ENCODE measurements around the gene C21orf58. TPM values are rescaled to one million over a fixed set of nuclear protein-coding genes. Genes with fewer than 3 reads are reported as not detected.
A peak's percentile ranks its signal among the peaks of the same experiment; 100 is the strongest.
"Not testable (repeated sequence)": the region's sequence is repeated elsewhere in the genome, so short reads cannot be mapped to it uniquely, and the experiment has no call there.

The C21orf58 gene
- total RNA-seq (1 to 10 TPM; 8.2 to 9.4 TPM), polyA plus RNA-seq (1 to 10 TPM in 1 of 2 donors, under 1 TPM in 1; 0.35 to 1.1 TPM)

DNA sequence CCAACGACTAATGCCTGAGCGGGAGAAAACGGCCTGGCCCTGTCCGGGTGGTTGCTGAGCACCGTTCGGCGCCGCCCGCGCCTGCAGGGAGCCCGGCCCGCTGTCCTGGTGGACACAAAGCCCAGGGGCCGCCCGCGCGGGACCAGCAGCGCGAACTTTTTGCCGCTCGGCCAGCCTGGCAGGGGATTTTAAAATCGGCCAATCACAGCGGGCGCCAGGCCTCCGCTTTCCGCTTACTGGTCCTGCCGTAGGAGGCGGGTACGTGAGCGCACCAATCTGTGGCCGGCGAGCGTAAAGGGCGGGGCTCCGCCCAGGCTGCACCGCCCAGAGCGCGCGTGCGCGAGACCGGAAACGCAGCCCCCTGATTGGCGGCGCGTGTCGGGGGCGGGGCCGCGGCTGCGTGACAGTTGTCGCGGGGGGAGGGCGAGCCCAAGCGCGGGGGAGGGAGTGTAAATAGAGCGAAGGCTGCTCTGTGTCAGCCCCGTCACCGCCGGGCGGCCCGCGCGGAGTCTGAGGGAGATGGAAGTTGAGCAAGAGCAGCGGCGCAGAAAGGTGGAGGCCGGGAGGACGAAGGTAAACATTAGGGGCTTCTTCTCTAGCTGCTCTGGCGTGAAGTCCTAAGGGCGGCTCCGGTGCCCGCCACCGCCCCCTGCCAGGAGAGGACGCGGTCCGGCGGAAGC is at the start of gene C21orf58, which contains the start of gene PCNT:
Gene C21orf58, minus strand, starts transcription at position 161 of the 680 bp plus-strand sequence. CDS start 1,132 bp downstream, outside the sequence.
Gene PCNT, plus strand, starts transcription at position 447 of the 680 bp plus-strand sequence. Its CDS starts 73 bp downstream, at position 520.
- DNase-seq: peak; percentile 97 to 99 (median 99)
- Histone ChIP-seq H3K27ac (ENCODE audit: low read depth, low read length) (peak within 1 kb of the TSS; percentile 94), H3K27me3 (ENCODE audit: insufficient read depth, low read length) (no peaks in the 10 kb centered on the region), H3K4me3 (ENCODE audit: low read length in 2 of 2) (peak within 1 kb of the TSS; percentile 73 to 93), H3K36me3 (ENCODE audit: insufficient read depth, low read length) (no peaks in the 10 kb centered on the region), H3K9me3 (ENCODE audit: control insufficient read depth in 1 of 2, low read length in 2 of 2) (no peaks in the 10 kb centered on the region), H3K4me1 (ENCODE audit: insufficient read depth, low read length) (peaks cover 28% of the 10 kb centered on the region)
- ChIA-PET CTCF (ENCODE audit: partially characterized antibody) (interaction anchor here (0.9 to 1.6 kb wide), 3 partner anchors 13 to 181 kb away, joined by 3 to 4 read pairs (median 4); no protein-coding TSS in a partner anchor), POLR2A (ENCODE audit: partially characterized antibody) (interaction anchor here (0.6 to 1.8 kb wide), 3 partner anchors 38 to 312 kb away, joined by 3 to 16 read pairs (median 6); partner anchors contain the start of genes MCM3AP, PRMT2 and YBEY)
- Mint-ChIP-seq H3K4me3 (peak within 1 kb of the TSS; percentile 94 to 98 (median 96)), H3K36me3 (peaks cover 9 to 17% of the 10 kb centered on the region in 2 donors), H3K9me3 (peaks cover 0 to 2% (median 0%) of the 10 kb centered on the region in 8 donors), H3K27ac (peak within 1 kb of the TSS; percentile 91 to 99 (median 99)), H3K27me3 (no peaks in the 10 kb centered on the region), H3K4me1 (peaks cover 15 to 44% (median 28%) of the 10 kb centered on the region in 4 donors)
- intact Hi-C loops (cut with micrococcal nuclease): loop anchor here (1.0 to 10.0 kb wide), 6 partner anchors 38 to 349 kb away; partner anchors contain the start of genes DIP2A, LSS and YBEY

DNA sequence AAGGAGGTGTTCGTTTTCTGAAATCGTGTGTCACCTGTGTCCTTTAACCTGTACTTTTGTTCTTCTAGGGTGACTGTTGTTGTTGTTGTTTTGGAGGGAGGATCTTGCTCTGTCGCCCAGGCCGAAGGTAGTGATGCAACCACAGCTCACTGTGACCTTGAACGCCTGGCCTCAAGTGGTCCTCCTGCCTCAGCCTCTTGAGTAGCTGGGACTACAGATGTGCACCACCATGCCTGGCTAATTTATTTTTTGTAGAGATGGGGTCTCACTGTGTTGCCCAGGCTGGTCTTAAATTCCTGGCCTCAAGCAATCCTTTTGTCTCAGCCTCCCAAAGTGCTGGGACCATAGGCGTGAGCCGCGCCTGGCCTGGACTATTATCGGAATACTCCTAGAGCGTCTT is 49.3 kb upstream of the C21orf58 start:
- H3K9me3 Mint-ChIP-seq; H3K9me3 ChIP-seq (ENCODE audit: control insufficient read depth in 1 of 2, low read length in 2 of 2); intact Hi-C loops (cut with micrococcal nuclease); CTCF ChIA-PET (ENCODE audit: partially characterized antibody); H3K27me3 Mint-ChIP-seq; POLR2A ChIA-PET (ENCODE audit: partially characterized antibody); DNase-seq; H3K27me3 ChIP-seq (ENCODE audit: insufficient read depth, low read length); H3K36me3 ChIP-seq (ENCODE audit: insufficient read depth, low read length); H3K27ac ChIP-seq (ENCODE audit: low read depth, low read length); H3K4me3 ChIP-seq (ENCODE audit: low read length in 2 of 2); H3K4me3 Mint-ChIP-seq: not testable (repeated sequence)
- peaks cover 18% of the 10 kb centered on the region for H3K4me1 ChIP-seq (ENCODE audit: insufficient read depth, low read length)
- H3K27ac Mint-ChIP-seq: peak overlapping the region in 1 of 7 donors; percentile 3
- peaks cover 17 to 26% (median 20%) of the 10 kb centered on the region in 4 donors for H3K4me1 Mint-ChIP-seq
- H3K36me3 Mint-ChIP-seq: peaks cover 24 to 26% of the 10 kb centered on the region in 2 donors

DNA sequence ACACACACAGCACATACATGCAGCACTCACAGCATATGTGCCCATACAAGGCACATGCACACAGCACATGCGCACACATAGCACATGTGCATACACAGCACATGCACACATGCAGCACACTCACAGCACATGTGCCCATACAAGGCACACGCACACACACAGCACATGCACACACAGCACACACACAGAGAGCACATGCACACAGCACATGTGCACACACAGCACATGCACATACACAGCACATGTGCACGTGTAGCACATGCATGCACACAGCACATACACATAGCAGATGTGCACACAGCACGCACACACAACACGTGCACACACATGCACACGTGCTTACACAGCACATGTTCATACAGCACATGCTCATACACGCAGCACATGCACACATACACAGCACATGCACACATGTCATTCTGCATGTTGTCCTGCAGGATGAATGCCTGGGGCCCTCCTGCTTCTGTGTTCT is 48.4 kb upstream of the C21orf58 start:
- Histone ChIP-seq H3K27ac (ENCODE audit: low read depth, low read length) (no peak overlapping the region), H3K27me3 (ENCODE audit: insufficient read depth, low read length) (no peaks in the 10 kb centered on the region), H3K4me3 (ENCODE audit: low read length in 2 of 2) (no peak overlapping the region), H3K9me3 (ENCODE audit: control insufficient read depth in 1 of 2, low read length in 2 of 2) (no peaks in the 10 kb centered on the region), H3K4me1 (ENCODE audit: insufficient read depth, low read length) (peaks cover 23% of the 10 kb centered on the region), H3K36me3 (ENCODE audit: insufficient read depth, low read length) (peaks cover 3% of the 10 kb centered on the region)
- POLR2A ChIA-PET (ENCODE audit: partially characterized antibody): no interaction called here
- Mint-ChIP-seq H3K36me3 (peaks cover 20% of the 10 kb centered on the region in 2 donors), H3K4me3 (no peak overlapping the region), H3K27ac (peak overlapping the region in 6 of 7 donors; percentile 25 to 76 (median 44)), H3K9me3 (no peaks in the 10 kb centered on the region), H3K4me1 (peaks cover 16 to 26% (median 21%) of the 10 kb centered on the region in 4 donors), H3K27me3 (no peaks in the 10 kb centered on the region)
- intact Hi-C loops (cut with micrococcal nuclease): no loop called here
- DNase-seq: no peak
- CTCF ChIA-PET (ENCODE audit: partially characterized antibody): no interaction called here

DNA sequence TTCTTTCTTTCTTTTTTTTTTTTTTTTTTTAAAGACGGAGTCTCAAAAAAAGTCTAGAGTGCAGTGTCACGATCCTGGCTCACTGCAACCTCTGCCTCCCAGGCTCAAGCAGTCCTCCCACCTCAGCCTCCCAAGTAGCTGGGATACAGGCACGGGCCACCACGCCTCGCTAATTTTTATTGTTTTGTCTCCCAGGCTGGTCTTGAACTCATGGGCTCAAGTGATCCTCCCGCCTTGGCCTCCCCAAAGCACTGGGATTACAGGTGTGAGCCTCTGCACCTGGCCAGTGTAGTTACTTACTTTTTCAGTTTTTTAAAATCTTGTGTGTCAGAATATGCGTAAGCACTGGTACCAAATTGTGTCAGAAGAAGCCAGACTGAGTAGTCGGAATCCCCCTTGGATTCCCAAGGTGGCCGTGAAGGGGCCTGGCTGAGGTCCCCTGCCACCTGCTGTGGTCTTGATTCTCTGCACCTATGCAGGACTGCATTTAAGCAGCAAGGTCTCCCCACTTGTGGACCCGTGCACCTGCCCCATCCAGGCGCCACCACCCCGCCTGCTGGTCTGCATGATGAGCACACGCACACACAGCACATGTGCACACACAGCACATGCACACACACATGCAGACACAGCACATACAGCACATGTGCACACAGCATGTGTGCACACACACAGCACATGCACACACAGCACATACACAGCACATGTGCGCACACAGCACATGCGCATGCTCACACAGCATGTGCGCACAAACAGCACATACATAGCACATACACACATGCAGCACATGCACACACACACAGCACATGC is 47.7 kb upstream of the C21orf58 start:
- DNase-seq: no peak
- Histone ChIP-seq H3K4me1 (ENCODE audit: insufficient read depth, low read length) (peaks cover 23% of the 10 kb centered on the region), H3K27me3 (ENCODE audit: insufficient read depth, low read length) (no peaks in the 10 kb centered on the region), H3K9me3 (ENCODE audit: control insufficient read depth in 1 of 2, low read length in 2 of 2) (no peaks in the 10 kb centered on the region), H3K36me3 (ENCODE audit: insufficient read depth, low read length) (peaks cover 9% of the 10 kb centered on the region), H3K4me3 (ENCODE audit: low read length in 2 of 2) (no peak overlapping the region), H3K27ac (ENCODE audit: low read depth, low read length) (no peak overlapping the region)
- Mint-ChIP-seq H3K9me3 (no peaks in the 10 kb centered on the region), H3K4me1 (peaks cover 16 to 26% (median 21%) of the 10 kb centered on the region in 4 donors), H3K4me3 (peak overlapping the region in 1 of 8 donors; percentile 39), H3K27ac (peak overlapping the region in 6 of 7 donors; percentile 27 to 78 (median 74)), H3K27me3 (no peaks in the 10 kb centered on the region), H3K36me3 (peaks cover 20% of the 10 kb centered on the region in 2 donors)
- ChIA-PET CTCF (ENCODE audit: partially characterized antibody) (no interaction called here), POLR2A (ENCODE audit: partially characterized antibody) (no interaction called here)
- intact Hi-C loops (cut with micrococcal nuclease): no loop called here

GRCh38 chr21:46369520-46370235 is 46.0 kb upstream of the C21orf58 start:
- Histone ChIP-seq H3K27ac (ENCODE audit: low read depth, low read length) (peak overlapping the region; percentile 32), H3K27me3 (ENCODE audit: insufficient read depth, low read length) (no peaks in the 10 kb centered on the region), H3K36me3 (ENCODE audit: insufficient read depth, low read length) (peaks cover 23% of the 10 kb centered on the region), H3K4me3 (ENCODE audit: low read length in 2 of 2) (no peak overlapping the region), H3K4me1 (ENCODE audit: insufficient read depth, low read length) (peaks cover 23% of the 10 kb centered on the region), H3K9me3 (ENCODE audit: control insufficient read depth in 1 of 2, low read length in 2 of 2) (no peaks in the 10 kb centered on the region)
- ChIA-PET POLR2A (ENCODE audit: partially characterized antibody) (interaction anchor here (1.0 to 1.2 kb wide), 2 partner anchors 12 to 23 kb away, joined by 3 to 4 read pairs; no protein-coding TSS in a partner anchor), CTCF (ENCODE audit: partially characterized antibody) (interaction anchor here (0.8 kb wide), 1 partner anchor 27 kb away, joined by 3 read pairs; no protein-coding TSS in a partner anchor)
- peaks cover 28 to 31% of the 10 kb centered on the region in 2 donors for H3K36me3 Mint-ChIP-seq
- intact Hi-C loops (cut with micrococcal nuclease): no loop called here
- H3K27me3 Mint-ChIP-seq: no peaks in the 10 kb centered on the region
- H3K9me3 Mint-ChIP-seq: no peaks in the 10 kb centered on the region
- H3K27ac Mint-ChIP-seq: peak overlapping the region; percentile 42 to 92 (median 80)
- DNase-seq: no peak
- H3K4me1 Mint-ChIP-seq: peaks cover 16 to 26% (median 21%) of the 10 kb centered on the region in 4 donors
- no peak overlapping the region for H3K4me3 Mint-ChIP-seq

DNA sequence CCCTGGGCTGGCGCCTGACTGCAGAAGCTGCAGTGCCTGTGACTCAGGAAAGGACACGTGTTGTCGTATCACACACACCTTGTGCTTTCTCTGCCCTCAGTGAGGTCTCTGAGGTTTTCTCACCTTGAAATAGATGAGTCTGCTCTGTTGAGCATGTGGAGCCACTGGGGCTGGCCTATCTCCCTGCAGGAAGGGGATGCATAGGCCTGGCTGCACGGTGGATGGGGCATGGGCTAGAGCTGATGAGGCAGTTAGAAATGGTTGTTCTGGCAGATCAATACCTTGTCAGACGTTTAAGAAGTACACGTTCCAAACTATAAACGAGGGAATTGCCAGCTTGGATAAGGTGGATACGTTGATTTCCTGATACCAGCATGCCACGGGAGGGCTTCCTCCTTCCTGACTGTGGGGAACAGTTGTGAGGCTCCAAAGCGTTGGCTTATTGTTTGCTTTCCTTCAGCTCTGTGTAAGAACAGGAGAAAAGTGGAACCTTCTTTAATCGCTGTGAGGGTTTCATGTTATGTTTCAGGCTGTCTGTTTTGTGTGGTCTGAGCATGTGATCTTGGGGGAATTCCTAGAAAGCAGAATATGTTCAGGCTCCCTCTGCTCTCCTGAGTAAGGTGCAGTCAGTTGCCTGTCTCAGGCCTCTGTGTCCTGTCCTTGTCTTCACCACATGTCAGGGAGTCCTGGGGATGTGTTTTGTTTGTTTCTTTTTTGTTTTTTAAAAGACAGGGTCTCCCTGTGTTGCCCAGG is 45.0 kb upstream of the C21orf58 start:
- Mint-ChIP-seq H3K27me3 (no peaks in the 10 kb centered on the region), H3K27ac (peak overlapping the region; percentile 75 to 92 (median 90)), H3K36me3 (peaks cover 28 to 31% of the 10 kb centered on the region in 2 donors), H3K4me1 (peaks cover 16 to 26% (median 21%) of the 10 kb centered on the region in 4 donors), H3K9me3 (no peaks in the 10 kb centered on the region), H3K4me3 (peak overlapping the region; percentile 9 to 81 (median 46))
- H3K4me1 ChIP-seq (ENCODE audit: insufficient read depth, low read length): peaks cover 23% of the 10 kb centered on the region
- DNase-seq: peak; percentile 31 to 77 (median 41)
- no peak overlapping the region for H3K4me3 ChIP-seq (ENCODE audit: low read length in 2 of 2)
- intact Hi-C loops (cut with micrococcal nuclease): no loop called here
- POLR2A ChIA-PET (ENCODE audit: partially characterized antibody): interaction anchor here (1.2 kb wide), 1 partner anchor 11 kb away, joined by 4 read pairs; no protein-coding TSS in a partner anchor
- H3K27me3 ChIP-seq (ENCODE audit: insufficient read depth, low read length): no peaks in the 10 kb centered on the region
- CTCF ChIA-PET (ENCODE audit: partially characterized antibody): interaction anchor here (0.8 kb wide), 1 partner anchor 26 kb away, joined by 3 read pairs; no protein-coding TSS in a partner anchor
- H3K9me3 ChIP-seq (ENCODE audit: control insufficient read depth in 1 of 2, low read length in 2 of 2): no peaks in the 10 kb centered on the region
- peak overlapping the region; percentile 32 for H3K27ac ChIP-seq (ENCODE audit: low read depth, low read length)
- H3K36me3 ChIP-seq (ENCODE audit: insufficient read depth, low read length): peaks cover 32% of the 10 kb centered on the region
